ENCODE data around the gene TCTA.
"Not testable (repeated sequence)": the region's sequence is repeated elsewhere in the genome, so short reads cannot be mapped to it uniquely, and the experiment has no call there.

TCTA gene, protein sequence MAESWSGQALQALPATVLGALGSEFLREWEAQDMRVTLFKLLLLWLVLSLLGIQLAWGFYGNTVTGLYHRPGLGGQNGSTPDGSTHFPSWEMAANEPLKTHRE

DNA sequence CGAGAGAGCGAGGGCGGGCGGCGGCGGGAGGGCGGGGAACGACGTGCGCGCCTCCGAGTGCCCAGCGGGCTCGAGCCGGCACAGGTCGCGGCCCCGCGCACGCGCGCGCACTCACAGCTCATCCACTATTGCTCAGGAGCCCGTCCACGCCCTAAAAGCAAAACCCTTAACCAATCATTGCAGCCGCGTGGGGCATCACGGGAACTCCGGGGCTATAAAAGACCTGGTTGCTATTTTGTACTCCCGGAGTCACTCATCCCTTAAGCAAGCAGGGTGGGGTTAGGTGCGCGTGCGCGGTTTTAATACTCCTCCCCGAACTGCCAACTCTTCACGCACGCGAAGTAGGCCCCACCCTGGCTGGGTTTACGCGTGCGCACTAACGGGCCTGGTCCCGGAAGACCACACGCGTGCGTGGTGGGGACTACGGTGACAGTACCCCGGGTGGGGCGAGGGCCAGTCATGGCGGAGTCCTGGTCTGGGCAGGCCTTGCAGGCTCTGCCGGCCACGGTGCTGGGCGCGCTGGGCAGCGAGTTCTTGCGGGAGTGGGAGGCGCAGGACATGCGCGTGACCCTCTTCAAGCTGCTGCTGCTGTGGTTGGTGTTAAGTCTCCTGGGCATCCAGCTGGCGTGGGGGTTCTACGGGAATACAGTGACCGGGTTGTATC, at the start of gene TCTA, which contains the start of gene RHOA:
Gene TCTA, plus strand, starts transcription at position 456 of the 664 bp plus-strand sequence. Its CDS starts 4 bp downstream, at position 460.
Gene RHOA, minus strand, starts transcription at position 9 of the 664 bp plus-strand sequence. CDS start 36,387 bp downstream, outside the sequence.
- Mint-ChIP-seq H3K27me3 (no peaks in the 10 kb centered on the region), H3K36me3 (peaks cover 52% of the 10 kb centered on the region), H3K4me3 (peak within 1 kb of the TSS; percentile 98), H3K9me3 (no peaks in the 10 kb centered on the region), H3K27ac (peak within 1 kb of the TSS; percentile 95), H3K4me1 (peaks cover 73% of the 10 kb centered on the region)
- DNase-seq: peak; percentile 99
- CTCF ChIA-PET: interaction anchor here (2.1 to 7.4 kb wide), 2 partner anchors 36 to 72 kb away, joined by 9 to 72 read pairs; partner anchors contain the start of gene USP4

DNA sequence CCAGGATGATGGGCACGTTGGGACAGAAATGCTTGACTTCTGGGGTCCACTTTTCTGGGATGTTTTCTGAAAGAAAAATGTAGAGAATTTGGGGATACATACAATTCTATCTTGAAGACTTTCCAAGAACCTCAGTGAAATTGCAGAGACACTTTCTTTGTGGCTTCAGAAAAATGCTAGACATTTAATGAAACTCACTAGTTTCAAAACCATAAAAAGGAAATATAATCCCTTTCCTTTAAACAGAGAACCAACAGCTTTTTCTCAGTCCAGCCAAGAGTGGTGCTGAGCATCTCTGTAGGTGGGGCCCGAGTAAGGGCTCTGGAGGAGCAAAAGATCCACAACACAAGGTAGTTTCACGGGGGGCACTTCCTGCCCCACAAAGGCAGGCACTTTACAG, 49.7 kb upstream of the TCTA start:
- CTCF ChIA-PET: interaction anchor here (4.1 kb wide), 1 partner anchor 23 kb away, joined by 27 read pairs; the partner anchor contains the start of gene USP4
- DNase-seq: no peak
- Mint-ChIP-seq H3K27ac (peak overlapping the region; percentile 22), H3K4me1 (peaks cover 29% of the 10 kb centered on the region), H3K4me3 (no peak overlapping the region), H3K27me3 (no peaks in the 10 kb centered on the region), H3K36me3 (peaks cover 63% of the 10 kb centered on the region), H3K9me3 (no peaks in the 10 kb centered on the region)

DNA sequence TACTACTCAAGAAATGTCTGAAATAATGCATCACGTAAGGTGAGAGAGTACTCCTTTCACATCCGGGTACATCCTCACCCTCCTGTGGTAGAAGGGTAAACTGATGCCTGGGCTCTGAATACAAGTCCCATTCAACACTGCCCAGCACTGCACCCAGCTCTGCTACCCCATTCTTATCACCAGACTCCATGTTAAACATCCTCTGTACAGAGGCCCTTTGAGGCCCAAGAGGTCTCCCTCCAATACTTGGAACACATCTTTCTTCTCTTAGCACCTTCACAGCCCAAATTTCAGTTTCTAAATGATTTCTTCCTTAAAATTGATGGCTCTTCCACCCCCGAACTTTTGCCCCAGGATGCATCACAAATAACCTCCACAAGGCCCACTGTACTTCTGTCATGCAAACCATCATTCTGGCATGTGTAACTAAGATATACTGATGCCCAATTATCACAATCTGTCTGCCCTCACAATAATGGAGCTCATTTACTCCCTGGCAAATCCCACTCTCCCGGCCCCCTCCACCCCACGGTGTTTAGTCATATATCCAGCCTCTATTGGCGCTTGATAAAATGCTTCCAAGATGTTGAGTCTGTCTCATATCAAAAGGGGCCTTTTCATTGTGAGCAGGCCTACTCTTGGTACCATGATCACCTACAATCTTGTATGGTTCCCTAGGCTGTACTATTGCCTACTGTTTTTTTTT, 41.5 kb upstream of the TCTA start:
- Mint-ChIP-seq H3K4me3 (no peak overlapping the region), H3K9me3 (no peaks in the 10 kb centered on the region), H3K4me1 (peaks cover 9% of the 10 kb centered on the region), H3K27ac (peak overlapping the region; percentile 53), H3K36me3 (peaks cover 64% of the 10 kb centered on the region), H3K27me3 (no peaks in the 10 kb centered on the region)
- no peak for DNase-seq
- CTCF ChIA-PET: interaction anchor here (0.6 kb wide), 1 partner anchor 21 kb away, joined by 3 read pairs; no protein-coding TSS in a partner anchor

DNA sequence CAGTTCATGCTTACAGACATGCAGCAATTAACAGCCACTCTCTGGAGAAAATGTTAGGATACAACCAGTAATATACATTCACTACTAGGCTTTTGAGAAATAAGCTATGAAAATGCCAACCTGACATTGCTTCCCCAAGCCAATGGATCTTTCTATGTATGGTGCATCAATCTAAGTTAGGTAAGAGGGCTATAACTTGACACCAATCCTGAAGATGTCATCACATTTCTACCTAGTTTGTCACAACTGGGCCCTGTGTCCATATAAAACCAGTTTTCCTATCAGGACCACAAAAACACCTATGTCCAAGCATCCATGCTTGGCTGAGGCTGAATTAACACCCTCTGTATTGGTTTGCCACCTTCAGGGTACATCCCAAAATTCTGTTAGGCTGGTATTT, 40.3 kb upstream of the TCTA start:
- CTCF ChIA-PET: interaction anchor here (0.7 kb wide), 1 partner anchor 73 kb away, joined by 3 read pairs; no protein-coding TSS in a partner anchor
- no peak overlapping the region for H3K4me3 Mint-ChIP-seq
- H3K9me3 Mint-ChIP-seq: no peaks in the 10 kb centered on the region
- no peak for DNase-seq
- H3K27me3 Mint-ChIP-seq: no peaks in the 10 kb centered on the region
- H3K27ac Mint-ChIP-seq: no peak overlapping the region
- peaks cover 10% of the 10 kb centered on the region for H3K4me1 Mint-ChIP-seq
- peaks cover 53% of the 10 kb centered on the region for H3K36me3 Mint-ChIP-seq

DNA sequence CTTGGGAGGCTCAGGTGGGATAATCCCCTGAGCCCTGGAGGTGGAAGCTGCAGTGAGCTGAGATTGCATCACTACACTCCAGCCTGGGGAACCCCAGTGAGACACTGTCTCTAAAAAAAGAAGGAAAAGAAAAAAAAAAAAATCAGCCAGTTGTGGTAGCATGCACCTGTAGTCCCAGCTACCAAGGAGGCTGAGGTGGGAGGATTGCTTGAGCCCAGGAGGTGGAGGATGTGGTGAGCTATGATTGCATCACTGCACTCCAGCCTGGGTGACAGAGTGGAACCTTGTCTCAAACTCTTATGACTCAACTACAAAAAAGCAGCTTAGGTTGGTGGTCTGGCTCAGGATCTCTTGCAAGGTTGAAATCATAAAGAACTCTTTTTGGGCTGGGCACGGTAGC, 34.7 kb upstream of the TCTA start:
- Mint-ChIP-seq H3K4me1 (peaks cover 25% of the 10 kb centered on the region), H3K4me3 (no peak overlapping the region), H3K9me3 (peaks cover 3% of the 10 kb centered on the region), H3K27ac (peak overlapping the region; percentile 71), H3K27me3 (no peaks in the 10 kb centered on the region), H3K36me3 (peaks cover 44% of the 10 kb centered on the region)
- CTCF ChIA-PET: interaction anchor here (0.8 kb wide), 1 partner anchor 37 kb away, joined by 3 read pairs; the partner anchor contains the start of gene USP4
- DNase-seq: peak; percentile 58

DNA sequence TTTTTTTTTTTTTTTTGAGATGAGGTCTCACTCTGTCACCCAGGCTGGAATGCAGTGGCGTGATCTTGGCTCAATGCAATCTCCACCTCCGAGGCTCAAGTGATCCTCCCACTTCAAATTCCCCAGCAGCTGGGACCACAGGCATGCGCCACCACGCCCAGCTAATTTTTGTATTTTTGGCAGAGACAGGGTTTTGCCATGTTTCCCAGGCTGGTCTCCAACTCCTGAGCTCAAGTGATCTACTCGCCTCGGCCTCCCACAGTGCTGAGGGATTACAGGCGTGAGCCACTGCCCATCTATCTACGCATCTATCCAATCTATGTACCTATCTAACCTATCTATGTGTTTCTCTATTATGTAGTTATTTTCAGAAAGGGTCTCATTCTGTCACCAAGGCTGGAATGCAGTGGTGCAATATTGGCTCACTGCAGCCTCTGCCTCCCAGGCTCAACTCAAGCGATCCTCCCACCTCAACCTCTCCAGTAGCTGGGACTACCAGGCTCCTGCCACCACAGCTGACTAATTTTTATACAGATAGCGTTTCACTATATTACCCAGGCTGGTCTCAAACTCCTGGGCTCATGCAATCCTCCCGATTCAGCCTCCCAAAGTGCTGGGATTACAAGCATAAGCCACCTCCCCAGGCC, 33.9 kb upstream of the TCTA start:
- H3K4me1 Mint-ChIP-seq: peaks cover 26% of the 10 kb centered on the region
- H3K36me3 Mint-ChIP-seq: peaks cover 37% of the 10 kb centered on the region
- H3K4me3 Mint-ChIP-seq: no peak overlapping the region
- no peak overlapping the region for H3K27ac Mint-ChIP-seq
- no peak for DNase-seq
- CTCF ChIA-PET: interaction anchor here (0.8 kb wide), 1 partner anchor 38 kb away, joined by 3 read pairs; the partner anchor contains the start of gene USP4
- H3K9me3 Mint-ChIP-seq: peaks cover 3% of the 10 kb centered on the region
- H3K27me3 Mint-ChIP-seq: no peaks in the 10 kb centered on the region

DNA sequence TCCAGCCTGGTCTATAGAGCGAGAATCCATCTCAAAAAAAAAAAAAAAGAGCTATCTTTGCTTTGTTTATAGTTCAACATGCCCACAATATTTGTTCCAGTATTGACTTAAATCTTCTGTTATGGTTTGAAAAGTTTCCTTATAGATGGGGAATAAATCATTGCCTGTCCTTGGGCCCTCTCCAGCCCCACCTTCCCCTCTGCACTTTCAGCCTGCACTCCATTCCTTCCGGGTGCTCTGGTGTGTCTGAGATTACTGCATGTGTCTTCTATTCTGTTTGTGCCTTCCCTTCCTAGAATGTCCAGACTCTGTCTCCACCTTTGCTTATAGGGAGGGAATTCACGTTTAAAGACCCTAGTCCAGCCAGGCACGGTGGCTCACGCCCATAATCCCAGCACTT, 28.8 kb upstream of the TCTA start:
- H3K4me1 Mint-ChIP-seq: peaks cover 24% of the 10 kb centered on the region
- peaks cover 27% of the 10 kb centered on the region for H3K36me3 Mint-ChIP-seq
- CTCF ChIA-PET: no interaction called here
- peaks cover 2% of the 10 kb centered on the region for H3K9me3 Mint-ChIP-seq
- peak overlapping the region; percentile 20 for H3K27ac Mint-ChIP-seq
- no peak overlapping the region for H3K4me3 Mint-ChIP-seq
- H3K27me3 Mint-ChIP-seq: no peaks in the 10 kb centered on the region
- DNase-seq: no peak

DNA sequence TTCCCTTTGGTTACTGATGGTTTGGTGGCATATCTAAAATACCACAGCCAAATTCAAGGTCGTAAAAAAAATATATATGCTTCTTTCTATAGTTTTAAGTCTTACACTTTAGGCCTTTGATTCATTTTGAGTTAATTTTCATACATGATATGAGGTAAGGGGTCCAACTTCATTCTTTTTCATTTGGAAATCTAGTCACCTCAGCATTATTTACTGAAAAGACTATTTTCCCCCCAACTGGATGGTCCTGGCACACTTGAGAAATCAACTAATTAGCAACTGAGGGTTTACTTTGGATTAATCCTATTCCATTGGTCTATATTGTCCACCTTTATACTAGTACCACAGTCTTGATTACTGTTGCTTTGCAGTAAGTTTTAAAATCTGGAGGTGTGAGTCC, 26.6 kb upstream of the TCTA start:
- Mint-ChIP-seq H3K27ac (no peak overlapping the region), H3K36me3 (peaks cover 19% of the 10 kb centered on the region), H3K4me1 (peaks cover 23% of the 10 kb centered on the region), H3K9me3 (no peaks in the 10 kb centered on the region), H3K4me3 (no peak overlapping the region), H3K27me3 (no peaks in the 10 kb centered on the region)
- no peak for DNase-seq
- CTCF ChIA-PET: no interaction called here

DNA sequence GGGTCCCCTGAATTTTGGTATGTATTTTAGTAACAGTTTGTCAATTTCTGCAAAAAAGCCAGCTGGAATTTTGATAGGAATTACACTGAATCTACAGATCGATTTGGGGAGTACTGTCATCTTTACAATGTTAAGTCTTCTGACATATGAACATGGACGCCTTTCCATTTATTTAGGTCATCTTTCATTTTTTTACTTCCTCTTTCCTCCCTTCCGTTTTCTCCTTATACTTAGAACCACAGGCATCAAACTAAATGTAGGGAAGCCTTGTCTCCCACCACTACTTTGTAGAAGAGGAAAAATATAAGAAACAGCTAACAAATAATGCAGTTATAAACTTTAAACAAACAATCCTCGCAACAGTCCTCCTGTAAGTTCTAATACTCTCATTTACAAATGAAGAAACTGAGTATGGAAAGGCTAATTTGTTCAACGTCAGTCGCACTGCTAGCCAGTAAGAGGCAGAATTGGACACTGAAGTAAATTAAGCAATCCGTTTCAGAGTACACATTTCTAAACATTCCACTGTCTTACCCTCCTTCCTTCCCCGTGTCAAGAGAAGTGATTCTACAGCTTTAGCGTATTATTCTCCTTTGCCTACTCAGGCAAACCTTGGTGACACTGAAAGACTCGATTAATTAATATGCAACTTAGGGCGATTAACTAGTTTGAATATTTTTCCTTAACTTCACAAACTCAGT, 26.0 kb upstream of the TCTA start:
- Mint-ChIP-seq H3K27ac (no peak overlapping the region), H3K4me1 (peaks cover 23% of the 10 kb centered on the region), H3K4me3 (no peak overlapping the region), H3K27me3 (no peaks in the 10 kb centered on the region), H3K36me3 (peaks cover 19% of the 10 kb centered on the region), H3K9me3 (no peaks in the 10 kb centered on the region)
- CTCF ChIA-PET: no interaction called here
- DNase-seq: no peak

DNA sequence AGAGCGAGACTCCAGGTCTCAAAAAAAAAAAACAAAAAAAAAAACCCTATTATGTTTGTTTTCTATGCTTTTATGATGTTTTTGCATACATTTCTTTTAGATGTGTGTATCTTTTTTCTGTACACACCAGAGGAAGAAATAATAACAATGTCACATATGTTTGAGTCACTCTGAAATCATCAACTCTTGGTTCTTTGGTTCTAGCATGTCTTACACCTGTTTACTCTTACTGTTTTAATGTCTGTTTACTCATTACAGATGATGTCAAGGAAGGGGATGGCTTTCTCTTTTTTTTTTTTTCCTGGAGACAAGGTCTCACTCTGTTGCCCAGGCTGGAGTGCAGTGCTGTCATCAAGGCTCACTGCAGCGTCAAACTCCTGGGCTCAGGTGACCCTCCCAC, 24.5 kb upstream of the TCTA start:
- Mint-ChIP-seq H3K36me3 (peaks cover 21% of the 10 kb centered on the region), H3K9me3 (no peaks in the 10 kb centered on the region), H3K4me3 (no peak overlapping the region), H3K27me3 (no peaks in the 10 kb centered on the region), H3K27ac (no peak overlapping the region), H3K4me1 (peaks cover 25% of the 10 kb centered on the region)
- CTCF ChIA-PET: interaction anchor here (0.6 kb wide), 1 partner anchor 218 kb away, joined by 3 read pairs; no protein-coding TSS in a partner anchor
- DNase-seq: no peak

DNA sequence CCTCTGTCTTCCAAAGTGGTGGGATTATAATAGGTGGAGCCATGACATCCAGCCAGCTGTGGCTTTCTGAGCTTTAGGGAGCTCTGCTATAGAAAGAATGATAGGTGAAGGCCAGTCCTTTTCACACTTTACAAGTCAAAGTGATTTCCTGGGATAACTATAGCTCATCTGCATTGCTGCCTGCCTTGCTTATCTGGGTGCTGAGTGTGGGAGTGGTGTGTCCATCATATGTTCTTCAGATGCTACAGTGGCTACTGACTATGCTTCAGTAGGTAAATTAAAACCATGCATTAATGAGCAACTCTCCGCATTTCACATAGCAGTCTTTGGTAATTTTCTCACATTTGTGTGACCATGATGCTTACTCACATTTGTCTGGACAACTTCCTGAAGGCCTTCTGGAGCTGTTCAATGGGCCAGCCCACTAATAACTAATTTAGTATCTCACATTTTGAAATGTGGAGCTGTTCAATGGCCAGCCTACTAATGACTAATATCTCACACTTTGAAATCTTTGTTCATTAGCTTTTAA, 23.9 kb upstream of the TCTA start:
- no peak overlapping the region for H3K27ac Mint-ChIP-seq
- no peak for DNase-seq
- no peaks in the 10 kb centered on the region for H3K27me3 Mint-ChIP-seq
- H3K9me3 Mint-ChIP-seq: no peaks in the 10 kb centered on the region
- peaks cover 28% of the 10 kb centered on the region for H3K4me1 Mint-ChIP-seq
- CTCF ChIA-PET: interaction anchor here (0.6 kb wide), 1 partner anchor 219 kb away, joined by 3 read pairs; no protein-coding TSS in a partner anchor
- H3K4me3 Mint-ChIP-seq: no peak overlapping the region
- H3K36me3 Mint-ChIP-seq: peaks cover 23% of the 10 kb centered on the region

DNA sequence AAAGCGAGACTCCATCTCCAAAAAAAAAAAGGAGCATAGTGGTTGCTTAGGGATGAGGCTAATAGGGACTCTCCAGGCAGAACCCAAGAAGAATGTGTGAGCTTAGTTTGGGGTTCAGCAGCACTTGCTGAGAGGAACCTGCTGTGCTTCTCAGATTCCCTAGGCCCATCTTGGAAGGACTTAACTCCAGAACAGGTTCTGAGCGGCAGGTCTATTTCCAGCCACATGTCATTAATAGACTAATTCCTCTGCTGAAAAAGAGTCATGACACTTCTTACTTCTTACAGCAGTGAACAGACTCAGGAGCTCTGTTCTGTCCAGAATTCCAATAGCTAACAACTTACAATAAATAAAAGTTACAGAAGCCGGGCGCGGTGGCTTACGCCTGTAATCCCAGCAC, 22.9 kb upstream of the TCTA start:
- DNase-seq: no peak
- no peak overlapping the region for H3K4me3 Mint-ChIP-seq
- H3K36me3 Mint-ChIP-seq: peaks cover 20% of the 10 kb centered on the region
- H3K4me1 Mint-ChIP-seq: peaks cover 29% of the 10 kb centered on the region
- no peak overlapping the region for H3K27ac Mint-ChIP-seq
- CTCF ChIA-PET: no interaction called here
- H3K9me3 Mint-ChIP-seq: no peaks in the 10 kb centered on the region
- no peaks in the 10 kb centered on the region for H3K27me3 Mint-ChIP-seq

DNA sequence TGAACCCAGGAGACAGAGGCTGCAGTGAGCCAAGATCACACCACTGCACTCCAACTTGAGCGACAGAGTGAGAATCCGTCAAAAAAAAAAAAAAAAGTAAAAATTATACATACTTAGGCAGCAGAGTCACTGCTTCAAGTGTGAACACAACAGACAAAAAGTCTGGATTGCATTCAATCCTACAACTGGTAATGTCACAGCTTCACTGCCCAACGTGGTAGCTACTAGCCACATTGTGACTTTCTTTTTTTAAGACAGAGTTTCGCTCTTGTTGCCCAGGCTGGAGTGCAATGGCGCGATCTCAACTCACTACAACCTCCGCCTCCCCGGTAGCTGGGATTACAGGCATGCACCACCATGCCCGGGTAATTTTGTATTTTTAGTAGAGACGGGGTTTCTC, 20.9 kb upstream of the TCTA start:
- not testable (repeated sequence) for H3K4me3 Mint-ChIP-seq, H3K9me3 Mint-ChIP-seq, DNase-seq, H3K27ac Mint-ChIP-seq, H3K27me3 Mint-ChIP-seq
- Mint-ChIP-seq H3K4me1 (peaks cover 35% of the 10 kb centered on the region), H3K36me3 (peaks cover 34% of the 10 kb centered on the region)
- CTCF ChIA-PET: interaction anchor here (0.6 to 1.2 kb wide), 3 partner anchors 9 to 20 kb away, joined by 3 to 6 read pairs (median 3); no protein-coding TSS in a partner anchor

Data from activated naive CD4-positive, alpha-beta T cell treated with anti-CD3 and anti-CD28 coated beads, Interleukin-2, amount 10 ng/mL, durations not matched to agents 7 days and 5 days (primary cell).